Hematopoietic multipotent progenitor cell (in vitro differentiated cells): ENCODE data around the gene BICD1. TPM values are rescaled to one million over a fixed set of nuclear protein-coding genes. Genes with fewer than 3 reads are reported as not detected.

Experiments used
- DNase-seq, 3 donors: peaks; one replicate each; pipeline ENCODE4 v3.0.0-alpha.2; 2011 to 2015; ENCODE audit warnings: low read depth in 2 of 3, low spot score in 2 of 3
- total RNA-seq: library from RNA; depleted of rRNA; stranded (reverse); fragments of >200 nt; gene quantifications from one replicate; pipeline ENCODE4 v1.2.3, GENCODE V29; 2012

The BICD1 gene
- total RNA-seq, 1 donor: 18.3 TPM

DNA sequence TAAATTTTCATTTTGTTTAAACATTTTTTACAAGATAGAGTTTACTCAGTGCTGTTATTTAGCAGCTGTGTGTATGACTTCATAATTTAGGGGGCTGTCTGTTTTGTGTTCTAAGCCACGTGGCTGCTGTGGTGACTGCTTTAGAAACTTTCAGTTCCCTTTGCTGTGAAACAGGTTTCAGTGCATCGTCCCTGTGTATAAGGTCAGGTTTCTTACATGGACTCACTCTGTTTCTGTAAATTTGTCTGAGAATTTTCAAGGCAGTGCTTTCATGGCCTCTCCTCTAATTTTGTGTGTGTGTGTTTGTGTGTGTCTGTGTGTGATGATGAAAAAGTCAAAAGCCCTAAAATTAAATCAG, 32.4 kb downstream of the BICD1 start:
- DNase-seq: peak in 2 of 3 donors; percentile 51 to 74

DNA sequence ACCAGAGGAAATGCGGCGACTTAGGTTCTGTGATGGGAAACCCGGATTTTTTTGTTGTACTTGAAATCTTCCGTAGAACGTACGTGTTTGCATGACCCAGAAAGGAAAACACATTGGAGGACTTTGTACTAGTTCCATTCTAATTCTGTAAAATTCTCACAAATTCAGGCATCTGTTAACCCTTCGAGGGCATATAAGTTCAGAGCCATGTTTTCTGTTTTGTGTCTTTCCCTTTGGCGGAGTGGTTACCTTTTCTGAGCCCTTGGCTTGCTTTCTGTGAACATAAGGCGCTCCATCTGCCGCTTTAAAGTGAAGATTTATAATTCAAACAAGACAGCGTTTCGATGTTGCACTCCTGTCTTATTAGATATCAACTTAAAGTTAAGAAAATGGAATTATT, 34.2 kb downstream of the BICD1 start:
- DNase-seq: no peak

GRCh38 chr12:32145096-32145495, 38.4 kb downstream of the BICD1 start:
- DNase-seq: no peak

- peak in 1 of 3 donors; percentile 10 for DNase-seq
These were observed 39.6 kb downstream of the BICD1 start for GRCh38 chr12:32146074-32146873.

- DNase-seq: no peak
These were observed 41.7 kb downstream of the BICD1 start for GRCh38 chr12:32148372-32148771.

DNA sequence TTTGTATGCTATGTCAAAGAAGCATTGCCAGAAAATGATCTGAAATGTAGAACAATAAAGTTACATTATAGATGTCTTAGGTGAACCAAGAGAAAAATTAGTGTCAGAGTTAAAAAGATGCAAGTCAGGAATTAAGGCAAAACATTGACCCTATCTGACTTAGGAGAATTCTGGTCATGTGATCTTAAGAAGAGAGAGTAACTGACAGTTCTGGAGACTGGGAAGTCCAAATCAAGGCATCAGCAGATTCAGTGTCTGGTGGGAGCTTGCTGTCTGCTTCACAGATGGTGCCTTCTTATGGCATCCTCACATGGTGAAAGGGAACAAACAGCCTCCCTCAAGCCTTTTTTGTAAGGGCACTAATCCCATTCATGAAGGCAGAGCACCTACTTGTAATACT, 42.8 kb downstream of the BICD1 start:
- no peak for DNase-seq

- DNase-seq: no peak
These were observed 44.4 kb downstream of the BICD1 start for GRCh38 chr12:32151086-32151485.

- no peak for DNase-seq
These were observed 44.9 kb downstream of the BICD1 start for GRCh38 chr12:32151552-32151951.

- DNase-seq: no peak
These were observed 48.4 kb downstream of the BICD1 start for GRCh38 chr12:32155041-32155440.

GRCh38 chr12:32155961-32156529, 49.4 kb downstream of the BICD1 start:
- DNase-seq: no peak

- no peak for DNase-seq
These were observed 51.9 kb downstream of the BICD1 start for GRCh38 chr12:32158525-32158924.

DNA sequence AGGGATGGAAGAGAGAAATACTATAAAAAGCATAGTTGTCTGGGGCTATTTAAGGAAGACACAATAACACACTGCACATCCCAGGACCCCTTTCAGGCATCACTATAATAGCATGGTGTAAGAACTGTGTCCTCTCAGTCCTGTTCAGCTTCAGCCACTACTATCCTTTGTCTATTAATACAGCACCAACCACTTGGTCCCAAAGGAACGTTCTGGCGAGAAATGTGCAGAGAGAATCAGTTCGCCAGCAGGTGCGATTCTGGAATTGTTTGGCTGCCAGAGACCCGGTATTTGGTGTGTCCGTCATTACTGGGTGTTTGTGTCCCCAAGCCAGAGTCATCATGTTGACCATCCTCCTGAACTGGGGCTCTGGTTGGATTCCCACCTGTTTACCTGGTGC, 52.7 kb downstream of the BICD1 start:
- no peak for DNase-seq

- no peak for DNase-seq
These were observed 53.3 kb downstream of the BICD1 start for GRCh38 chr12:32159925-32160324.

- DNase-seq: no peak
These were observed 54.4 kb downstream of the BICD1 start for GRCh38 chr12:32161058-32161457.

GRCh38 chr12:32163596-32163995, 56.9 kb downstream of the BICD1 start:
- DNase-seq: no peak

- DNase-seq: no peak
These were observed 59.9 kb downstream of the BICD1 start for GRCh38 chr12:32166510-32166909.

DNA sequence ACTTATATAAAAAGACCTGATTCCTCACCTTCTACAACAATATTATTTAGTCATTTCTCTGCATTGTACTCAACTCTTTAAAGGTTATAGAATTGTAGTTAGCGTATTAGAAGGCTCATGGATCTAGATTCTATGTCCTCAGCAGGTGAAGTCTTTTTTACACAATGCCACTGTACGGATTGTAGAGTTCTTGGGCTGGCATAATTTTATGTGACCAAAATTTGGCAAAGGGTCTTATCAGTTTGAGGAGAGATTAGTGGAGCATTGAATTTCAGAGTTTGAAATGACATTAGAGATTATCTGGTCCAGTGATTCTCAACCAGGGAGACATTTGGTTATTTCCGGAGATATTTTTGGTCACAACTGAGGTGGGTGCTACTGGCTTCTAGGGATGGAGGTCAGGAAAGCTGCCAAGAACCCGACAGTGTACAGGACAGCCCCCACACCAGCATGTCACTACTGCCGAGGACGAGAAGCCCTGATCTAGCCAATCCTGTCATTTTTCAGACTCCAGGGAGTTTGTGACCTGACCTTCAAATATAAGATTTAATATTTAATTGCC, 63.9 kb downstream of the BICD1 start:
- DNase-seq: no peak

DNA sequence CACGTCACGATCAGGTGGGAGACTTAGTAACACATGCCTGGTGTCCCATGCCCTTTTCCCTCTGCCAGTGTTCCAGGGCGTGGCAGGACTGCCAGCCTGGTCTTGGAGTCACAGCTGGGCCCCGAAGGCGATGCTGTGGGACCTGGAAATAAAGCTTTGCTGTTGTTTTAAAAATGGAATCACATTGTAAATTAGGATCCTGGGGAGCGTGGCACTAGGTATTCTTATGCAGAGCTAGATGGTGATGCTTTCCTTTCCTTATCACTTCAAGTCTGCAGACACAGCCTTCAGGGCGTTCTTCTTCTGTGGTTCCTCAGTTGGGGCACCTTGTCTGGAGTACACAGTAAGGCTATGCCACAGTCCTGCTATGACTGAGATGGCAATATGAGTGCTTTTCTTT, 64.6 kb downstream of the BICD1 start:
- DNase-seq: no peak

- no peak for DNase-seq
These were observed 70.0 kb downstream of the BICD1 start for GRCh38 chr12:32176606-32177005.

DNA sequence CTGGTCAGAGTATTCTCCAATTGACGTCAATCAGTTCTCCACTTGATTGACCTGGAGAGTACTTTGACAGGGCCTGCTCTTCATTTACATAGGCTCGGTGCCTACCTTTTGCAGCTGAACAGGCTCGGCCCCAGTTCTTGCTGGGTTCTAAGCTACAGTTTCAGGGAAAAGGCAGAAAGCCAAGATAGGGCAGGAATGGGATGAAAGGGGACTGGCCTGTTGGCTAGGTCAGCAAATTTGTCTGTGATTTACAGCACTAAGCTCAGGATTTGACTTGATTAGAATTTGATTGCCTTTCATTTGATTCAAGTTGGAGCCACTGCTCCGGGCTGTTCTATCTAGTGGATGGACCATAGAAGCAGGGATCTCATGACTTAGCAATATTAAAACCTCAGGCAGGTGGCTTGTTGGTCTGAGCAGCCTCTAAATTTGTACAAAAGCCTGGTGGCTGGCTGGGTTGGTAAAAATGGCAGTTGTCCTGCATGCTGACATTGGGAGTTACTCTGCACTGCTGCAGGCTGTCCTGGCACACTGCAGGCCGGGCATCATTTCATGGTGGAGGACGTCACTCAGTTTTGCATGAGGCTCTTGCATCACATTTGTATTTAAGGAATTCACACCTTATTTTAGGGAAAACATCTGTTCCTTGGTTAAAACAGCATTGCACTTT, 71.8 kb downstream of the BICD1 start:
- no peak for DNase-seq

DNA sequence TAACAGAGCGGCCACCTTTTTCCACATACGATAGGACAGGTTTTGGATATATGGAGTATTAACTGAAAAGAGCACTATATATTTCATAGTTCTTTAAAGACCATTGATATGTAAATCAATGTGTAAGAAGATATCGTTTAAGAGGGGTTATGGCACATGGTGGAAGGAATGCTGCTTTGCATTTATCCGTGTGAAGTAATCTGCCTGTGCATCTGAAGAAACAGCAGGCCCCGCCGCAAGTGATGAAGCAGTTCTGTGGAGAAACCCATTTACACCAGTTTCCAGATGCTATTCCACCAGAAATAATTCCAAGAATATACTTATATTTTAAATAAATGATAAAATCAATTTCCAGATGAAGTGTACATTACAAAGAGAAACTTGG, 72.4 kb downstream of the BICD1 start:
- DNase-seq: no peak
